OCI-LY3 (cell line): ENCODE results near the gene AUTS2.

Experiments
- EZH2phosphoT487 ChIP-seq: fragments of 200-600 bp; shearing (Covaris generic); IDR thresholded peaks from 2 replicates; pipeline ENCODE4 v1.6.1; 2018; ENCODE audit warnings: antibody characterized with exemption, mixed run types, low read depth
- TF ChIP-seq, protein P1 (sequence below): fragments of 200-600, 300-600 bp; sonication (generic); IDR thresholded peaks from 2 replicates; pipeline ENCODE4 v1.5.1; 2014; ENCODE audit warnings: antibody characterized with exemption, low read length, low read depth

DNA sequence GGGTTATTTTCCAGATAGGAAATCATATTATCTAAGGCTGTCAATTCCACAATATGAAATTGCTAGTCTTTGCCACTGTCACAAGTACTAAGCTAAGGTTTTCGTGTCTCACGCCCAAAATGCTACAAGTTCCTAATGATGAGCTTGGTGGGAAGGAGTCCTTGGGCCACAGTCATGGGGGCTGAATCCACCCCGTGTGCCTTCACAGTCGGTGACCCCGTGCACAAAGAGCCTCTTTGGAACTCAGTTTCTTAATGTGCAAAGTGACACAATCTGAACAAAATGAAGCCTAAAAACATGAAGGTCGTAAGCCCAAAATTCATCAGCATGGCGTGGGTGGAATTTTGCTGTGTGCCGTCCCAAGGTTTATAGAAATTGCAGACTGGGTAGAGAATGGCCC, 1196.7 kb downstream of the AUTS2 start:
- TF ChIP-seq, protein P1, sequence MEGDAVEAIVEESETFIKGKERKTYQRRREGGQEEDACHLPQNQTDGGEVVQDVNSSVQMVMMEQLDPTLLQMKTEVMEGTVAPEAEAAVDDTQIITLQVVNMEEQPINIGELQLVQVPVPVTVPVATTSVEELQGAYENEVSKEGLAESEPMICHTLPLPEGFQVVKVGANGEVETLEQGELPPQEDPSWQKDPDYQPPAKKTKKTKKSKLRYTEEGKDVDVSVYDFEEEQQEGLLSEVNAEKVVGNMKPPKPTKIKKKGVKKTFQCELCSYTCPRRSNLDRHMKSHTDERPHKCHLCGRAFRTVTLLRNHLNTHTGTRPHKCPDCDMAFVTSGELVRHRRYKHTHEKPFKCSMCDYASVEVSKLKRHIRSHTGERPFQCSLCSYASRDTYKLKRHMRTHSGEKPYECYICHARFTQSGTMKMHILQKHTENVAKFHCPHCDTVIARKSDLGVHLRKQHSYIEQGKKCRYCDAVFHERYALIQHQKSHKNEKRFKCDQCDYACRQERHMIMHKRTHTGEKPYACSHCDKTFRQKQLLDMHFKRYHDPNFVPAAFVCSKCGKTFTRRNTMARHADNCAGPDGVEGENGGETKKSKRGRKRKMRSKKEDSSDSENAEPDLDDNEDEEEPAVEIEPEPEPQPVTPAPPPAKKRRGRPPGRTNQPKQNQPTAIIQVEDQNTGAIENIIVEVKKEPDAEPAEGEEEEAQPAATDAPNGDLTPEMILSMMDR, result no peak
- TF ChIP-seq EZH2phosphoT487, result no peak
